ENCODE measurements around the gene UTP14C.

DNA sequence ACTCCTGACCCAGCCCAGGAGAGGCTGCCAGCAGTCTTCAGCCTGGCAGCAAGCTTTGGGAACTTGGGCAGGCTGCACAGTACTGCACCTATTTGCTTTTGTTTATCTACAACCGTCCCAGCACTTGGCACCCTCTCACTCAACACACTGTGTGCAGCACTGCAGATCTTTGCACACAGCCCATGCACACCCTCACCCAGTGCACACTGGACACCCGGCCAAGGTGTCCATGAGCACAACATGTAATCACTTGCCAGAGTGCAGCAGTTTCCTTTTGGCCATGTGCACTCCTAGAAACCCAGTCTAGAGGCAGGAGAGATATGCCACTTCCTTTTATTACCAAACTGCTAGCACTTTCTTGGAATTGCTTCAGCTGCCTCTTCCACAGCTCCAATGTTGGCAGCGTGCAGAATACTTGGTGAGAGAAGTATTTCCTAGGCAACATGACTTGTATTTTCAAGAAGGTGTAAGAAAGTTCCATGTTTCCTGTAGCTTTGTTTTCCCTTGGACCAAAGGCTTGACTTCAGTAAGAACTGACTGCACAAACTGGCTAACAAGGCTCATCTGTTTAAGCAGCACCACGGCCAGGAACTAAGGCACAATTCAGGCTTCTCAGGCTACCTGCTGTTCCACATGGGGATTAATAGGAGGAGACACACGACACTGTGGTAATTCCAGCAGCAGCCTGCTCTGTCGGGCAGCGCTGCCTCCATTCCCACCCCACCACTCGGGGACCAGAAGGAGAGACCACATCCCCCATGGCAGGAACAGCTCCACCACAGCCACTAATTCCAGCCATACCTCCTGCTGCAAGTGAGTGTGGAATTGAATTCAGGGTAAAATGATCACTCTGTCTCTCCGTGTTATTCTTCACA, 28.6 kb upstream of the UTP14C start:
- TF ChIP-seq, protein P1, sequence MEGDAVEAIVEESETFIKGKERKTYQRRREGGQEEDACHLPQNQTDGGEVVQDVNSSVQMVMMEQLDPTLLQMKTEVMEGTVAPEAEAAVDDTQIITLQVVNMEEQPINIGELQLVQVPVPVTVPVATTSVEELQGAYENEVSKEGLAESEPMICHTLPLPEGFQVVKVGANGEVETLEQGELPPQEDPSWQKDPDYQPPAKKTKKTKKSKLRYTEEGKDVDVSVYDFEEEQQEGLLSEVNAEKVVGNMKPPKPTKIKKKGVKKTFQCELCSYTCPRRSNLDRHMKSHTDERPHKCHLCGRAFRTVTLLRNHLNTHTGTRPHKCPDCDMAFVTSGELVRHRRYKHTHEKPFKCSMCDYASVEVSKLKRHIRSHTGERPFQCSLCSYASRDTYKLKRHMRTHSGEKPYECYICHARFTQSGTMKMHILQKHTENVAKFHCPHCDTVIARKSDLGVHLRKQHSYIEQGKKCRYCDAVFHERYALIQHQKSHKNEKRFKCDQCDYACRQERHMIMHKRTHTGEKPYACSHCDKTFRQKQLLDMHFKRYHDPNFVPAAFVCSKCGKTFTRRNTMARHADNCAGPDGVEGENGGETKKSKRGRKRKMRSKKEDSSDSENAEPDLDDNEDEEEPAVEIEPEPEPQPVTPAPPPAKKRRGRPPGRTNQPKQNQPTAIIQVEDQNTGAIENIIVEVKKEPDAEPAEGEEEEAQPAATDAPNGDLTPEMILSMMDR (IDR thresholded peaks at IDR 0.05; ENCODE audit: insufficient read depth, low read depth, low read length) = no peak
- TF ChIP-seq EZH2 (IDR thresholded peaks at IDR 0.05; ENCODE audit: insufficient read depth, low read length) = no peak
